ENCODE results near the gene PRDM11.

The PRDM11 gene

DNA sequence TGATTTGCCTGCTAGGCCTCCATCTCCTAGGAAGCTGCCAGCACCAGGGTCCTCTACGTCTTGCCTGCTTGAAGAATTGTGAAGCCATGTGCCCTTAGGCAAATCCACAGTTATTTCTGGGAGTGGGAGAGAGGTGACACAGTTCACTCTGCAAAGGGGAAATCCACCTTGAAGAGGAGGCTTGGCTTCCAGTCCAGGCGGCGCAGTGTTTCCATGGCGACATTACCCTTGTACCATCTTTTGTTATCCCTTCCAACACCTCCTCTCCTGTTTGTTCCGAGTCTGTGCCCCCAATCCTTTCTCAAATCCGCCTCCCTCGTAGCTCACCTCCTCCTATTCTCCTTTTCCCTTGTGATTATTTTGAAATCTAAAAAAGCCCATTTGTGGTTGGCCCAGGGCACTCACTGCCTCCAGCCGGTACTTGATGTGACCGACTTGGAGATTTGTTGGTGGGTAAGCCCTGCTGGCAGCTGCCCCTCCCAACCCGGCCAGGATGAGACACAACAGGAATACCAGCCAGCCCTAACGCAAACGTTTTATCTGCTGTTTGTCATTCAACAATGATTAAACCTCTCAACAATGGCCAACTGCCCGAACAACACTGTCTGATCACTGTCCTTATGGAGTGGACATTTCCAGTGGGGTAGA is 121.3 kb downstream of the PRDM11 start:
- no peak for DNase-seq

DNA sequence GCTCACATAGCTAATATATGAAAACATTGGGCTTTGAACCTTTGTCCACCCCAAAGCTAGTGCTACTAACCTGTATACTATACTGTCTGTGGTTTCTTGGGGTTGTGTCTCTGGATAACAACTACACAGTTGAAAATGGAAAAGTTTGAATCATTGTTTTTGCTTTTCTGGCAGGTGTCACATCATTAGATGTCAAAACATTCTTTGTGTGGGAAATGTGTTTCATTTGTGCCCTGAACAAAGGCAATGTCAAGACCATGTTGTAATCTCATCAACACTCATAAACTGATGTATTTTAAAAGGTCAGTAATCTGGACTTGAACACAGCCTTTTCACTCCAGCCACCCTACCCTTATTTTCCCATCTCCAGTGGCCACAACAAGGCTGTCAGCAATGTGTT is 123.2 kb downstream of the PRDM11 start:
- no peak for DNase-seq

GRCh38 chr11:45270946-45271716 is 124.7 kb downstream of the PRDM11 start:
- no peak for DNase-seq

- no peak for DNase-seq
Measured at GRCh38 chr11:45272701-45273100, 126.3 kb downstream of the PRDM11 start.

- no peak for DNase-seq
Measured at GRCh38 chr11:45273509-45273908, 127.1 kb downstream of the PRDM11 start.

DNA sequence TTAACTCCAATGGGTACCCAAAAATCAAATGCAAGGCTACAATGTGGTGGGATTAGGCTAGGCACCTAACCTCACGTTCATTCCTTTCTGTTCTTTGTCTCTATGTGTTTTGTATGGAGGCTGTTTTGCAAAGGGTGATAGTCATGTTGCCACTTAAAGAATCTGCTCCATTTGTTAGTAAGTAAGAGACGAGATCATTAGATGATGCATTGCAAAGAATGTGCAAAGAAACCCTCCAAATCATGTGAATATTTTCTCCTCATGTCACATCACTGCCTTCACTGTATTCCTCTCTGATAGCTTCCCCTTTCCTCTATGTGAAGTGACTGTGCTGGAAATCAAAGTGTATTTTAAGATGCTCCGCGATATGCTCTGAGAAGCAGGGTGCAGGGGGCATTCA is 127.8 kb downstream of the PRDM11 start:
- no peak for DNase-seq

GRCh38 chr11:45275828-45276227 is 129.4 kb downstream of the PRDM11 start:
- DNase-seq: no peak

- no peak for DNase-seq
Measured at GRCh38 chr11:45278714-45279113, 132.3 kb downstream of the PRDM11 start.

DNA sequence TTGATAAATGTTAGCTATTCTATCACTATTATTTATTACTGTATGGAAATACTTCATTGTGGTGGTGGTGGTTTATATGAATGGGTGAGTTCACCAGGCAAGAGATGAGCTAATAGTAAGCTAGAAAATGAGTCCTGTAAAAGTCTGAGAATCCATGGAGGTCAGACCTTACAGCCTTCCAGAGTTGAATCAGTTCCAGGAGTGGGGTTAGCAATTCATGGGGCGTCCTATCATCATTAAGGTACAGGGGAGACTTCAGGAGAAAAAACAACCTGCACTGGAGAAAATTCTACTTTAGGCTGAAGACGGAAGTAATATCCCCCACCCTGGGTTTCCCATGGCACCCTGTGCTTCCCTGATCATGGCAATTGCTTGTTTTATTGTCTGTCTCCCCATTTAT is 133.2 kb downstream of the PRDM11 start:
- no peak for DNase-seq

- no peak for DNase-seq
Measured at GRCh38 chr11:45280449-45280848, 134.0 kb downstream of the PRDM11 start.

DNA sequence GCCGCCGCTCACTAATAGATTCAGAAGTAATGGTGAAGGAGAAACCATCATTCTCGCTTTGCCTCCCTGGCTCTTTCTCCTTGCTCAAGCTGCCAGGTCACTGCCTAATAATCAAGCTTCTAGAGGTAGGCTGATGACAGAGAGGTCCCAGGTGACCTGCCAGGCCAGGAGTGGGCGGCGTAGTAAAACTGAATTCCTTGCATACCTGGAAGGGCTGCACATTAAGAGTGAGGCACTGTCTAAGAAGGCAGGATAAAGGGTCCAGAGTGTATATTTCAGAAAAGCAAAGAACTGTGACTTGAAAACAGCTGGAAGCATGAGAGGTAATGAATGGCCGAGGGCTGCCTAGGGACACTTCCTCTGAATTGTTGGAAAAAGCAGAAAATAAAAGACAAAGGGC is 135.6 kb downstream of the PRDM11 start:
- no peak for DNase-seq

Measured in activated CD4-positive, alpha-beta T cell treated with anti-CD3 and anti-CD28 coated beads, Interleukin-2, amount 50 U/mL, for 4 hours (primary cell).